CD1c-positive myeloid dendritic cell (primary cell): ENCODE data around the gene FKBP4.
A peak's percentile ranks its signal among the peaks of the same experiment; 100 is the strongest.

Source experiments
- DNase-seq: peaks from one replicate; pipeline ENCODE4 v3.0.0-alpha.2; 2016; ENCODE audit errors: extremely low spot score

Gene FKBP4

DNA sequence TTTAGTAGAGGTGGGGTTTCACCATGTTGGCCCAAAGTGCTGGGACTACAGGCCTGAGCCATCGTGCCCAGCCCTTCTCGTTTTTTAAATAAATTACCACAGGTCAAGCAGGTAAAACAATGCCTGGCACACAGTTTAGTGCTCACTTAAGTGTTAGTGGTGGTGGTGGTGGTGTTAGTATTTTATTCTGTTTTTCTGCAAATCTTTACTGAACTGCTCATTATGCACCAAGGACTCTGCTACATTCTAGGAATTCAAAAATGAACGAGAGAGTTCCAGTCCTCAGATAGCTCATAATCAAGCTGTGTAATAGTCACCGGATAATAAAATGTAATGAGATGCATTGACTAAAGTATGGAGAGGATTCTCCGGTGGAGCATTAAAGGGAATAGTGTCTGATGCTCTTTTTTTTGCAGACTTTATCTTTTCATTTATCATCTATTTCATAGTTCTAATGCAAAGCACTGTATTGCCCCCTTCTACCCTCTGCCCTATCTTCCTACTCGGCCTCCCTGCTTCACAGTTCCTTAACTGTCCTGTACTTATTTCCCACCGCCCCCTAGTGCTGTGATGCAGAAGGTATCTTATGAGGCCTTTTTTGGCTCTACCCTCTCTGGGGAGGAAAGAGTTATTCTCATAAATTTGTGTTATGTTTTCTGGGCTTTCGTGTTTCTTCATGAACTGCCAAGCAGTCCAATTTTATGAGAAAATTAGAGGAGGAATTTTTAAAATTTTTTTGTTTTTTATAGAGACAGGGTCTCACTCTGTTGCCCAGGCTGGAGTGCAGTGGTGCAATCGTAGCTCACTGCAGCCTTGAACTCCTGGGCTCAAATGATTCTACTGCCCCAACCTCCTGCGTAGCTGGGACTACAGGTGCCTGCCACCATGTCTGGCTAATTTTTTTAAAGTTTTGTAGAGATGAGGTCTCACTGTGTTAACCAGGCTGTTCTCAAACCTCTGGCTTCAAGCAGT, 18.7 kb downstream of the FKBP4 start:
- peak; percentile 71 for DNase-seq

DNA sequence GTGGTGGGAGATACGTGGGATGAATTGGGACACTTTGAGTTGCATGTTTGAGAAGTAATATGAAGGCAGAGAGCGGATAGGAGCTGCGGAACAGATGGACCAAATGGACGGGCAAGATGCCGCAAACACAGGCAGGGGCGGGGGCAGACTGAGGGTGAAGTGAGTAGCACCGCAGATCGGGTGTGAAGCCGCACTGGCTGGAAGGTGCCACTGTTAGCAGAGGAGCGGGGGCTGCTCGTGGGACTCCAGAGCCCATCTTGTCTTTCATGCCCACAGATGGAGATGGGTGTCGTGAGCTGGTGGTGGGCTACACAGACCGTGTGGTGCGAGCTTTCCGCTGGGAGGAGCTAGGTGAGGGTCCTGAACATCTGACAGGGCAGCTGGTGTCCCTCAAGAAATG, 25.0 kb downstream of the FKBP4 start:
- DNase-seq, result no peak

DNA sequence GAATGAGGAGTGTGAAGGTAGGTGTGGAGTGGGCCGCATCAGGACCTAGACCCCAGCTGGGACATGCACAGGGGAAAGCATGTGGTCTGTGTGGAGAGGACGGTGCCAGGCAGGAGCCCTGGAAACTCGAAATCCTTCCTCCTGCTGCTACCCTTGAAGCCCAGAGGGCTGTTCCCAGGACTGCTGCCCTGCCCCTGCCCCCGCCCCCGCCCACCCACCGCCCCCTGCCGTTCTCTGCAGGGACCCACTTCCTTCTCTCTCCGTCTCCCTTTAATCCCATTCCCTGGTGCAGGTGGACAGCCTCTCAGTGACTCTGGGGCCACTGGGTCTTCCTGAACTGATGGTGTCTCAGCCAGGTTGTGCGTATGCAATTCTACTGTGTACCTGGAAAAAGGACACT, 25.7 kb downstream of the FKBP4 start:
- DNase-seq, result no peak

DNA sequence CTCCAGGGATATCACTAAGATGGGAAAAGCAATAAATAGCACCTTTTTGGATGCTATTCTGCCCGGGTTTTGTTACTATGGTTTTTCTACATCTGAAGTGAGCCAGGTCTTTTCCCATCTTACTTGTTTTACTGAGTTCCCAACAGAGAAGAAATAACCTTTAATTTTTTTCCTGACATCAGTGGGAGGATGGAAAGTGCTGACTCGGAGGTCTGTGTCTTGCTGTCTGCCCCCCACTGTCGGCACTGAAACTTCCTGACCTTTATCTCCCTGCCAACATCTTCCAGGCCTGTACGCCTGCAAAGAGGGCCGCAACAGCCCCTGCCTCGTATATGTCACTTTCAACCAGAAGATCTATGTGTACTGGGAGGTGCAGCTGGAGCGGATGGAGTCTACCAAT, 28.7 kb downstream of the FKBP4 start:
- DNase-seq, result no peak

DNA sequence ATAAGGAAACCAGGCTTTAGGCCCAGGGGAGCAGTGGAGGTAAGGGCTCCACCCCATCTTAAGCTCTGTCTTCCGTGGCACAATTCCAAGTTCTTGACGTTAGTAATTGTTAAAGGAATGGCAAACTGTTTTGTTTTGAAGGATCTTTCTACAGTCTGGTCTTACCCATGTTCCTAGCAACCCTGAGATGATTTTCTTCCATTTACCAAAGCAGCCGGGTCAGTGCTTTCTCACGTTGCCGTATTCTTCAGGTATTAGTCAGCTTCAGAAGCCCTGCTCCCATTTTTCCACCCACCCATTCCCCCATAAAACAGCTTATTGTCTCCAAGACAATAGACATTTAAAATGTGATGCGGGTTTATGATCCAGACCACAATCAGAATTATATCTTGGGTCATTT, 29.8 kb downstream of the FKBP4 start:
- no peak for DNase-seq

DNA sequence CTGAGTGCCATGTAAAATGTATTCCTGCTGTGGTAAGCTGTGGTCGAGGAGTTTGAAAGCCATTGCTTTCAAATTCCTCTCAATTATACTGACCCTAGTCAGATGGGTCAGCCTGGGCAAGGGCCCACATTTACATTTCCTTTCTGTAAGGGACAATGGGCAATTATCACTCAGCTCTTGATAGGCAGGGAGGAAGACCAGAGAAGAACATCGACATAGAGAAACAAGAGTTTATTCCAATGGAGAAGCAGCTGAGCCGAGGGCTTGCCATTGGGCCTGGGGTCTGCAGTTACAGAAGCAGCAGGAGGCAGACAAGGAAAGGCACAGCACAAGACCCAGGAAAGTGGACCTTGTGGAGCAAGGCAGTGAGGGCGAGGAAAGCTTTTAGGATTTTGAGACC, 30.4 kb downstream of the FKBP4 start:
- no peak for DNase-seq

DNA sequence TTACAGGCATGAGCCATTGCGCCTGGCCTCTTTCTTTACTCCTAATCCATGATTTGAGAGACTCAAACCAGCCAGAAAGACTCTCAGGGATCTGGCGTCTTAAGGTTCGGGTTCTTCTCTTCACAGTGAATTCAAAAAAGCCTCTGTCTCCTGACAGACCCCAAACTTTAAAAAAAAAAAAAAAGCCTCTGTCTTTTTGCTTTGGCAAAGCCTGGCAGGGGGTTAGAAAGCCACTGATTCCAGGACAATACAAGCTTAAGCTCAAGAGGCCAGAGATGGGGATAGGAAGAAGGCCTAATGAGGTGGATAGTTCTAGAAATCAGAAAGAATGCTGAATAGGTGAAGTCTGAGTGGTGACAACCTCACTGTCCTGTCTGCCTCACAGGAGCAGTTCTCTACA, 31.3 kb downstream of the FKBP4 start:
- no peak for DNase-seq

DNA sequence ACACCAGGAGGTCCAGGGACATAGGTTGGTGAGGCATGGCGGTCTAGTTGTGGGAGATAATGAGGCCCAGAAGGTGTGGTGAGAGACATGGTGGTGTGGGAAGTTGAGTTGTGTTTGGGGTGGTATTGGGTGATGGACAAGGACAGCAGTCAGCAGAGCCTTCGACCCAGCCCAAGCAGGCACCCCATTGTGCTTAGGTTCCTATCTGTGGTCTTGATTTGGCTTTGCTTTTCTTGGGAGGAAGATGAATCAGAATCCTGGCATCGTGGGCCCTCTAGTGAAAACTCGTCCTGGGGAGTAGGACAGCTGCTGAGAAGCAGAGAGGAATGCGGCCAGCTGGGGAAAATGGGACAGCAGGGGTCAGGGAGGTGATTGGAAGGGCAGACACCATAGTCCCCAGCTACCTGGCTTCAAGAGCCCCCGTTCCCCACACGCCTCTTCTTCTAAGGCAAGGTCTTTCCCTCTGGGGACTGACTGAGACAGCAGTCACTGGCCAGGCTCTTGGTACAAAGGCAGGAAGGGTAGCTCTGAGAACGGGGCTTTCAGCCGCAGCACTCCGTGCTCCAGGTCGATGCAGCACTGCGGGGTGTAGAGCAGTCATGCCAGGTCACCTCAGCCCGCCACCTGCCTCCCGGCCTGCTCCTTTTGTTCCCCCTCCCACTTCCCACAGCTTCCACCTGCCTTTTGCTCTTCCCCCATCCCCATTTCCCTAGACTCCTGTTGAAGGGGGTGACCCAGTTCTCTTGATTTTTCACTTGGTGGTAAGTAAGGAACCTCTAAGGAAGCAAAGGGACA, 32.1 kb downstream of the FKBP4 start:
- DNase-seq, result no peak

DNA sequence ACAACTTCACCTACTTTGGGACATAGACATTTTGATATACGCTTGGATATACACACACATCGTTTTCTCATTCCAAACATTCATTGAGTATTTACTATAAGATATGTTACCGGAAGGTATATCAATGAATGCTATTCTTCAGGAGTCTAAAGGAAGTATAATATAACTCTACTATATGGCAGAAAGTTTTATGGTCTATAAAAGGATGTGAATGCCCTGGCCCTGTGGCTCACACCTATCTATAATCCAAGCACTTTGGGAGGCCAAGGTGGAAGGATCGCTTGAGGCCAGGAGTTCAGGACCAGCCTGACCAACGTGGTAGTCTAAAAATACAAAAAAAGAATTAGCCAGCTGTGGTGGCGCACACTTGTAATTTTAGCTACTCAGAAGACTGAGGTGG, 34.5 kb downstream of the FKBP4 start:
- no peak for DNase-seq

DNA sequence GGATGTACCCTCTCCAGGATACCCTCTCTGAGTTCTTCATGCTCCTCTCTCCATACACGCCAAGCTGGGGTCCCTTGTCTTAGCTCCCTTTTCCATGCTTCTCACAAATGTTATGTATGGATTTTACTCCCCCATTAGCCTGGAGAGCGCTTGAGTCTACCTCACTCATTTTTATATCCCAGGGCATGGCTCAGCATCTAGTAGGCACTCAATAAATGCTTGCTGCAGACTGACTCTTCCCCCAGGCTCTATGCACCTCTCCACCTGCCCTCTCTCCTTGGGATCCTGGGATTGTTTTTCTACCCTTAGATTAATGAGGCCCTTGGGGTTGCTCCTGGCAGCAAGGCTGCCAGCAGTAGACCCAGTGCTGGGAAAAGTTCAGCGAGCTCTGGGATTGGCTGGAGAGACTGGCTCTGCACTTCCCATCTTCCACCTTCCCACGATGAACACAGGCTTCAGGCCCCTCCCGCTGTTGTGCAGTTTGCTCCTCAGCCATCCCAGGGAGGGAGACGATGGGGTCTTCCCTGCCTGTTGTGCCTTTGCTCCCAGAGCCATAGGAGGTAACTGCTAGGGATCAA, 37.9 kb downstream of the FKBP4 start:
- no peak for DNase-seq

DNA sequence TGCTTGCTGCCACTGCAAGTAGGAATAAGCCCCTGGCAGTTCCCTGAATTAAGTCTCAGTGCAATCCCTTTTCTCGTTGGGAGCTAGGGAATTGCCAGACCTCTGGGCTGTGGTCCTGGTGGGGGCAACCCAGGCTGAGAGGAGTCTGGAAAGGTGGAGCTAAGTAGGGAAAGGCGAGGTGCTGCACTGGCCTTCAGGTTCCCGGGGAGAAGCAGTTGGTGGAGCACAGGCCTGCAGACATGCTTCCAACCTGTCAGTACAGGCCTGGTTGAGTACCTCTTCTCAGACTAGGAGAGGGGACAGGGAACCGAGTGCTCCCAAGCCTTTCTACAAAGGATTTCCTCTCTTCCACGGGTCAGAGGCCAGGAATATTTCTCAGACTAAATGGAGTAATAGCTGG, 38.6 kb downstream of the FKBP4 start:
- no peak for DNase-seq

DNA sequence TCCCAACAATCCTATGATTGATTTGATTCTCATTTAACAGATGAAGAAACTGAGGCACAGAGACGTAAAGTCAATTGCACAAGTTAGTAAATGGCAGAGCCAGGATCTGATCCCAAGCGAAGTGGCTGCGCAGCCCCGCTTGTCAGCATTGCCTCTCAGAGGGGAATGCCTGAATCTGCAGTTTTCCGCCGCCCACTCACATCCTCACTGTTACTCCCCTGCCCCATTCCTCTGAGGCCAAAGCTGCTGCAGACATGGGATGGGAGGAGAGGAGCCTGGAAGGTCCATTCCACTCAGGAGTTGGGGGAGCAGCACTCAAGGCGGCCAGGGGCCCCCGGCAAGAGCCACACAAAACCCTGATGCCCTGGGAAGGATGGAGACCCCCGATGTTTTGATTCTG, 39.0 kb downstream of the FKBP4 start:
- DNase-seq, result no peak

DNA sequence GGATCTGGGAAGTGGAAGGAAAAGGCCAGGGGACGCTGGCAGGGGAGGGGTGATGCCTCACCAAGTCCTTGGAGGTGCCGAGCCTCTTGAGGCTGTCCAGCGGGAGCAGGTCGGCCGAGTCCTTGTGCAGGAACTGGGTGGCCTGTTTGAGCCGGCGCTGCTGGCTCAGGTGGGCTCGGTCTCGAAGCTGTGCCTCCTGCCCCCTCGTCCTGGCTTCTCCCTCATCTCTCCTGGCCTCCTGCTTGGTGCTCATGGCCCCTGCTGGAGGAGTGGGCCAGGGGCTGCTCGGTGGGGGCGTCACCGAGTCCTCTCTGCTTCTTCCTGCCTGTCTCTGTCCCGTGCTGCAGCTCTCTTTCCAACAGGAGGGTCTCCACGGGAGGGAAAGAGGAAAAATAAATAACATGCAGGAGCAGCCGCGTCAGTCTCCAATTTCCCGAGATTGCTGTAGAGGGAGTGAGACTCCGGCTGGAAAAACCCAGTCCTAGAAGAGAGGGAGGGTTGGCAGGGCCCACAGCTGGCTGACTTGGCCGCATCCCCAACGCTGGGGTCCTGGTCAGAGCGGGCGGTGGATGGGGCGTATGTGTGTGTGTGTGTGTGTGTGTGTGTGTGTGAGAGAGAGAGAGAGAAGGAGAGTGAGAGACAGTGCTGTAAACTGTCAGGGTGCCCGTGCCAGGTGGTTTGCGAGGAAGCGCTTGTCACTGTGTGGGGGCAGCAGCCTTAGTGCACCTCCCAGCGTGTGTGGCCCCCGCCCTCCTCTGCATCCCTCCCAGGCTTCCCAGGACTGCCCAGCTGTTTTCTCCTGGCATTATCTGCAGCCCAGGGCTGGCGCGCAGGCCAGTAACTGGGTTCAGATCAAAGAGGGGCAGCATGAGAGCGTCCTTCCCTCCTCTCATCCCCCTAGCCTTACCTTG, 40.1 kb downstream of the FKBP4 start, which contains the start of gene NRIP2:
NRIP2 (minus strand) TSS at position 455 of the 911 bp plus-strand sequence; CDS start at position 403, 52 bp downstream.
- DNase-seq, result no peak

DNA sequence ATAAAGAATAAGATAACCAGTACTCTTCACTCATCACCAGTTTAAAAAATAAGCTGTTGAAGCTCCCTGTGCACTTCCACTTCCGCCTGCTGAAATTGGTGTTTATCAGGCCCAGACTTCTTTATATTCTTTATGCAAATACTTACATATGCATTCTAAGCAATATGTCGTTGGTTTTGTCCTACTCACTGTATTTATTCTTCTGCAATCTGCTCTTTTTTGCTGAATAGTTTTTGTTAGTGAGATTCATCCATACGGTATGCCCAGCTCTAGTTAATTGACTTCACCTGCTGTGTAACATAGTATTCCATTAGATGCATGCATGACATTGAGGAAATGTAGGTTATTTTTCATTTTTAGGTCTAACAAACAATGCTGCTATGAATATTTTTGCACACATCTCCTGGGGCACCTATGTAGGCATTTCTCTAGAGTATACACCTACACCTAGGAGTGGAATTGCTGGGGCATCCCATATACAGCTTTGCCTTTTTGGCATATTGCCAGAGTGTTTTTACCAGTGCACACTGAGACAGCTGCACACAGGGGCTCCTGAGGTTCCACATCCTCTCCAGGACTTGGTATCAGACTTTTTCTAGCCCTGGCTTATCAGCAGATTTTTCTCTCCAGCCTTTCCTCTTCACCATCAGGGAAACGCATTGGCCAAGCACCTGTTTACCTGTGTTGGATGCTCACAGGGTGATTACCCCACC, 41.1 kb downstream of the FKBP4 start:
- DNase-seq, result no peak

DNA sequence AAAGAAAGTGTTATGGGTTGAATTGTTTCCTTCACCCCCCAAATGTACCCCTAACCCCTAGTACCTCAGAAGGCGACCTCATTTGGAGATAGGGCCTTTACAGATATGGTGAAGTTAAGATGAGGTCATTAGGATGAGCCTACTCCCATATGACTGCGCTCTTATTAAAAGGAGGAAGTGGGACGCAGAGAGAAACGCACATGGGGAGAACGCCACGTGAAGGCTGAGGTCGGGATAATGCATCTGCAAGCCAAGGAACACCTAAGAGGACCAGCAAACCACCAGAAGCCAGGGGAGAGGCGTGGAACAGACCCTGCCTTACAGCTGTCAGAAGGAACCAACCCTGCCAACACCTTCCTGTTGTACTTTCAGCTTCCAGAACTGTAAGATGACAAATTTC, 41.8 kb downstream of the FKBP4 start:
- DNase-seq, result peak; percentile 36

DNA sequence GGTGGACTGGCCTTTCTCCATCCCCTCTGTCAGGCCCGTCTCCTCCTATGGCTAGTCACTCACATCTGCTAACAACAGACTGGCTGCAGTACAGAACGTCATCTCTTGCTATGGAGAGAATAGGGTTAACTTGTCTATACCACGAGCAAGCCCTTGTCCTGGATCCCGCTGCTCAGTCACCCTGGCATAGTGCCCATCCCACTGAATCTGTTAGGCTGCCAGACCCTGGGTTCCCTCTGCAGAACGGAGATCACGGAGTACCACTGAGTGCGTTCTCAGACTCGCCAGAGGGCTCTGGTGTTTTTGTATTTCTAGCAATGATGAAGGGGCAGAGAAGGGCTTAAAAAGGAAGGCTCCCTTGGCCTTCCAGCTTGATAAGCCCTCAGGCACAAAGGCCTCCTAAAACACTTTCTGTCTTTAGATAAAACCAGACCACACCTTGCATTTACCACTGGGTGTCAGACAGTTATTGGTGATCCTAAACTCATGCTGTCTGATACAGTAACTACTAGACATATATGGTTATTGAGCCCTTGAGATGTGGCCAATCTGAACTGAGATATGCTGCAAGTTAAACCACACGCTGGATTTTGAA, 46.4 kb downstream of the FKBP4 start:
- DNase-seq, result no peak

DNA sequence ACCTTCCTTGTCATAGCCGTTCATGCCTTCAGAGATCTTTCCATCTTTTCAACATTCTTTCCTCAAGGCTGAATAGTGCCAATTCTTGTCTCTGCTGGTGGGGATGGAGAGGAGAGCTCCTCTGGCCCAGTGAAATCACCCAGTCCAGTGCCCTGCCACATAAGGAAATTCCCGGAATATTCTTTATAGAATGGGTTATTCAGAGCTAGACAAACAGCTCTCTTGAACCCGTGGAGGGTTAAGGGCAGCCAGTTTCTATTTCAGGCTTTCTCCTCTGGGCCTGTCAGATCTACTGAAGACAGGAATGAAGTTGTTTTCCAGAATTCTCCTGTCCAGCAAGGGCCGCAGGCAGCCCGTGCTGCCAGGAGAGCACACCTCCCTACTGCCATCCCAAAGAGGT, 48.2 kb downstream of the FKBP4 start:
- DNase-seq, result no peak

DNA sequence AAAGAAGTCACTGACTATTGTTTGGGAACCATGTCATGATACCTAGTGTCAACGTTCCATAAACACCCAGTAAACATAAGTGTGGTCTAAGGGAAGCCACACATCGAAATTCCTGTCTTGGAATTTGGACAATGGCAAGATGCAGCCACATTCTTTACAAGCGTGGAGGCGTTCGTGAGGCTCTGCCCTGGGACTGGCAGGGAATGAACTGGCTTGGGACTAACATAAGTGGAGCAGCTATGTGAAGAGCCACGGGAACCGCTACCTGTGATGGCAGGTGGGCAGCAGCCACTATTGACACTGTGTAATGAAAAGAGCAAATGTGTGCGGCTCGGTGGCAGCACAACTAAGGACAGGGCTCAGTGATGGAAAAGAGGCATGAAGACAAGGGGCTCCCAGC, 50.0 kb downstream of the FKBP4 start:
- no peak for DNase-seq

DNA sequence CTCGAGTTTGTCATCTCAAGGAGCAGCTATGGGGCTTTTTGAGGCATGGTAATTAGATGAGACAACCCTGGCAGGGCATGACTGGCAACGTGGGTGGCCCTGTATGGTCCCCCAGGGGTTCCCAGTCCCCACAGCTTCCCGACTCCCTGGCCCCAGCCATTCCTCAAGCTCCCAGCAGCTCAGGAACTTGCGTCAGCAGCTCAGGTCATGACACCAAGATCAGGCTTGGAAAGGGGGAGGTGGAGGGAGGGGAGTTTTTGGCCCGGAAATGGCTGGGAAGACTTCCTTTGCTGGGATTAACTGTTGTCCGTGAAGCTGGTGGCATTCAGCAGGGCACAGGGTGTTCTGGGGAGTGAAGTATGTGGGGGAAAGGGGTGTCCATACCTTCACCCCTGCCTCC, 50.5 kb downstream of the FKBP4 start:
- DNase-seq, result no peak

DNA sequence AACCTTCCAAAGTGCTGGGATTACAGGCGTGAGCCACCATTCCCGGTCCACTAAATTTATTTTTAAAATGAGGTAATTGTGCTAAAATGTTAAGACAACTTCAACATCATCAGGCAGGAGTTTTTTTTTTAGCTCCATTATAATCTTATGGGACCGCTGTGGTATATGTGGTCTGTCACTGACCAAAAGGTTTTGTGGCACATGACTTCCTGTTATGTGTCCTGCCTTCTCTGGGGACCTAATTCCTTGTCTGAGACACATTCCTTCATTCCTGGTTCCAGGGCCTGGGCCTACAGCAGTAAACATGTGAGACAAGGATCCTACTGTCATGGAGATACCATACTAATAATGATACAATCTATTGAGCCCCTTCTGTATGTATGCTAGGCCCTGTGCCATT, 57.2 kb downstream of the FKBP4 start:
- DNase-seq, result no peak
